ENCODE measurements around the gene LENEP.

Gene LENEP

DNA sequence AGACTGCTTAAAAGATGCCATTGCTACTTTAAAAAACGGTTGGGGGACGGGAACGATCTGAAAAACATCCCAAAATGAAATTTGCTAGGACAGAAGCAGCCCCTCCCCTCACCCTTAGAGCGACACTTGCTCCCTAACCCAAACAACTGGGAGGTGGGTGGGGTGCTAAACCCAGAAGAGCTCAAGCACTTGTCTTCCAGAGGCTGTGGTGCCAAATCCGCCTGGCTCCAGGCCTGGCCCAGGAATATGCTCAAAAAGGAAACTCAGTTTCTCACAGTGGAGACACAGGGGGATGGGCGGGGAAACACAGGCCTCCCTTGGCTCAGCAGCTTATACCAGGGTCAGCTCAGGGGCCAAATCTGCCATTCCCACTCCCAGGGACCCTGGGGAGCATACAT is 36.8 kb upstream of the LENEP start:
- DNase-seq (ENCODE audit: low read depth): no peak
- H3K4me3 ChIP-seq (ENCODE audit: low read length): peak overlapping the region; percentile 72
- TF ChIP-seq CTCF (conservative IDR thresholded peaks at IDR 0.05; ENCODE audit: low read length): no peak

DNA sequence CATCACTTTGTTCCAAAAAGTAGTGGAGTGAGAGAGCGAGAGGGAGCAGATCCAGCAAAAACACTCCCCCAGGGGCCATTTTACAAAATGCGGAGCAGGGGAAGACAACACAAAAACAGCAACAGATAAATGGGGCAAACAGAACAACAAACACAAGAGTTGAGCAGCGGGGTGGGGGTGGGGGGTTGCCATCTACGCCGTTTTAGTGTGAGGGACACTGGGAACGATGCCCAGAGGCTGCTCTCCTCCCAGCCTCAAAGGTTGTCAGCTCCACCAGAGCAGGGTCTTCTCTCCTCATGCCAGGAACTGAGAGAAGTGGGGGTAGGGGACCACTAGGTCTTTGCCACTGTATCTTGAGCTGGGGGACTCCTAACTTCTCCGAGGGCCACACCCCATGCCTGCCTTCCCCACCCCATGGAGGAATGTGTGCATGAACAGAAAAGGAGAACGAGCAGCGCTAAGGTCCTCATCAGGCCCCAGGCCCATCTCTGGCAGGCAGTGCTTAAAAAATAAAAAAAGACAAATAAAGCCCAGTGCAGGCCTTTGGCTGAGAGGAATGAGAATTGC is 36.2 kb upstream of the LENEP start:
- DNase-seq (ENCODE audit: low read depth): no peak
- no peak for TF ChIP-seq CTCF (conservative IDR thresholded peaks at IDR 0.05; ENCODE audit: low read length)
- no peak overlapping the region for H3K4me3 ChIP-seq (ENCODE audit: low read length)

DNA sequence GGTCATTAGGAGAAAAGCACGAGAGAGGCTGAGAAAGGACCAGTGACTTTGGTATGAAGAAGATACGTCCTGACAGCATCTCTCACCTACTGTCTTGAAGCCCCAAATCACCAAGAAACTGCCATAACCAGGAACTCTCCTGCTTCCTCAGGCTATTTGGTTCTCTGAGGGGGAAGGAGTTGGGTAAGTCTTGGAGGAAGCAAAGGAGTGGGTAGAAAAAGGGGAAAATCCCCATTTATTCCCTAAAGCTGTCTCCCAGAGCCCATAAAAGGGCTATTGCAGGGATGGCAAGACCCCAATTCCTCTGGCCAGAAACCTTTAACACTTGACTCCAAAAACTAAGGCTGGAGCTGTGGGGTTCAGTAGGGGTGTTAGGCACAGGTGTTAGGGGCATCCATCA is 35.4 kb upstream of the LENEP start:
- TF ChIP-seq CTCF (conservative IDR thresholded peaks at IDR 0.05; ENCODE audit: low read length): no peak
- no peak for DNase-seq (ENCODE audit: low read depth)

GRCh38 chr1:154958681-154959425 is 34.5 kb upstream of the LENEP start:
- DNase-seq (ENCODE audit: low read depth): no peak
- TF ChIP-seq CTCF (conservative IDR thresholded peaks at IDR 0.05; ENCODE audit: low read length): no peak
- no peak overlapping the region for H3K4me3 ChIP-seq (ENCODE audit: low read length)

More for the DNA sequence above, 35.4 kb upstream of the LENEP start:
- H3K4me3 ChIP-seq (ENCODE audit: low read length): no peak overlapping the region

DNA sequence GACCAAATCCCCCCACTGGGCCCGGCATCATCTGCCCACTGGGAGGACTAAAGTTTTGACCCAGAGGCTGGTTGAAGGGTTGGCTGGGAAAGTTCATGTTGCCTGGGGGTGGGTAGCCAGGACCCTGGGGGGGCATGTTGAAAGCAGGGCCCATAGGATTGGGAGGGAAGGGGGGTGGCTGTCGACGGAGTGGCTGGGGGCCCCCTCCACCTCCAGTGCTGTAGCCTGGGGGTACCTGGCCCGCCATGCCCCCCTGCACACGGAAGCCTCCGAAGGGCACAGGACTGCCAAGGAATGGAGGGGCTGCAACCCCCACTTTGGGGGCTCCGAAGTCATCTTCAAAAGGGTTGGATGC is 34.0 kb upstream of the LENEP start:
- no peak for TF ChIP-seq CTCF (conservative IDR thresholded peaks at IDR 0.05; ENCODE audit: low read length)
- H3K4me3 ChIP-seq (ENCODE audit: low read length): no peak overlapping the region
- no peak for DNase-seq (ENCODE audit: low read depth)

- peak overlapping the region; percentile 72 for H3K4me3 ChIP-seq (ENCODE audit: low read length)
- TF ChIP-seq CTCF (conservative IDR thresholded peaks at IDR 0.05; ENCODE audit: low read length): no peak
- no peak for DNase-seq (ENCODE audit: low read depth)
Measured at GRCh38 chr1:154960446-154961136, 32.8 kb upstream of the LENEP start.
